K562 (cell line): Measurements from ENCODE around the gene NUDT21. TPM values are rescaled to one million over a fixed set of nuclear protein-coding genes. Genes with fewer than 3 reads are reported as not detected.
A peak's percentile ranks its signal among the peaks of the same experiment; 100 is the strongest.

Experiments
- BCL6 ChIP-seq: fragments of 250-450 bp; sonication (Bioruptor Pico); IDR thresholded peaks from 2 replicates; pipeline ENCODE4 v1.4.0; 2020
- E2F4 ChIP-seq: sonication (generic); formaldehyde crosslinking; IDR thresholded peaks from 2 replicates; pipeline ENCODE4 v1.8.0; 2022; ENCODE audit warnings: mild to moderate bottlenecking, low read depth, missing genetic modification reagents
- NFYB ChIP-seq: IDR thresholded peaks from 2 replicates; pipeline ENCODE4 v1.6.1; 2011; ENCODE audit warnings: mild to moderate bottlenecking, moderate library complexity; ENCODE audit not compliant: insufficient read length; ENCODE audit errors: extremely low read depth
- RBM25 ChIP-seq: fragments of 200-400 bp; formaldehyde crosslinking; IDR thresholded peaks from 2 replicates; pipeline ENCODE4 v1.6.1; 2018; ENCODE audit warnings: low read length, low read depth, moderate library complexity; ENCODE audit not compliant: severe bottlenecking
- TRIM24 ChIP-seq, 2 experiments: fragments of 450-650 bp; IDR thresholded peaks; 2 replicates each; pipeline ENCODE4 v1.6.1; 2016
- ZKSCAN1 ChIP-seq: fragments of 150-350 bp; IDR thresholded peaks from 2 replicates; pipeline ENCODE4 v1.6.1; 2016; ENCODE audit warnings: low read depth, low read length
- polyA plus RNA-seq, 8 experiments: library from polyadenylated mRNA; depleted of rRNA in 4 of 8; stranded (reverse) in 5 of 8; unstranded in 3 of 8; fragments of >200 nt; fragmentation: Nextera tagmentation in 2 of 8; fragmentation: Illumina TruSeq in 1 of 8; extraction: Ambion mirVana in 2 of 8; extraction: Trizol in 1 of 8; gene quantifications; 2 replicates each; pipeline versions ENCODE4 v1.2.1 to v1.2.3, GENCODE V29; 2011 to 2014; ENCODE audit warnings: inconsistent platforms in 1 of 8, missing spikeins in 1 of 8
- total RNA-seq, 7 experiments: library from RNA; depleted of rRNA in 6 of 7; stranded (reverse); fragments of >200 nt in 6 of 7; fragmentation: Illumina TruSeq in 2 of 7; extraction: Trizol in 2 of 7; gene quantifications; 2 replicates each; pipeline versions ENCODE4 v1.2.1 to v1.2.3, GENCODE V29; 2011 to 2021; ENCODE audit warnings: low replicate concordance in 1 of 7
- TF ChIP-seq, protein P1 (sequence below): fragments of 250-450 bp; sonication (Bioruptor Pico); IDR thresholded peaks from 2 replicates; pipeline ENCODE4 v1.4.0; 2020; ENCODE audit warnings: mild to moderate bottlenecking, moderate library complexity
- TF ChIP-seq, protein P2 (sequence below): fragments of 250-450 bp; sonication (Bioruptor Pico); IDR thresholded peaks from 2 replicates; pipeline ENCODE4 v1.6.1; 2021; ENCODE audit warnings: mild to moderate bottlenecking
- TF ChIP-seq, protein P3 (sequence below): sonication (generic); formaldehyde crosslinking; IDR thresholded peaks from 2 replicates; pipeline ENCODE4 v1.8.0; 2022; ENCODE audit warnings: missing genetic modification reagents, mild to moderate bottlenecking, borderline replicate concordance

Gene NUDT21
- total and polyA plus RNA-seq, 9 of the 15 experiments (the other 6 are each of a cell fraction or from before 2014, with no cell fraction given) = 62.4 to 218 (median 121) TPM

GRCh38 chr16:56424791-56425438, 26.2 kb downstream of the NUDT21 start (continued):
- TF ChIP-seq, protein P1, sequence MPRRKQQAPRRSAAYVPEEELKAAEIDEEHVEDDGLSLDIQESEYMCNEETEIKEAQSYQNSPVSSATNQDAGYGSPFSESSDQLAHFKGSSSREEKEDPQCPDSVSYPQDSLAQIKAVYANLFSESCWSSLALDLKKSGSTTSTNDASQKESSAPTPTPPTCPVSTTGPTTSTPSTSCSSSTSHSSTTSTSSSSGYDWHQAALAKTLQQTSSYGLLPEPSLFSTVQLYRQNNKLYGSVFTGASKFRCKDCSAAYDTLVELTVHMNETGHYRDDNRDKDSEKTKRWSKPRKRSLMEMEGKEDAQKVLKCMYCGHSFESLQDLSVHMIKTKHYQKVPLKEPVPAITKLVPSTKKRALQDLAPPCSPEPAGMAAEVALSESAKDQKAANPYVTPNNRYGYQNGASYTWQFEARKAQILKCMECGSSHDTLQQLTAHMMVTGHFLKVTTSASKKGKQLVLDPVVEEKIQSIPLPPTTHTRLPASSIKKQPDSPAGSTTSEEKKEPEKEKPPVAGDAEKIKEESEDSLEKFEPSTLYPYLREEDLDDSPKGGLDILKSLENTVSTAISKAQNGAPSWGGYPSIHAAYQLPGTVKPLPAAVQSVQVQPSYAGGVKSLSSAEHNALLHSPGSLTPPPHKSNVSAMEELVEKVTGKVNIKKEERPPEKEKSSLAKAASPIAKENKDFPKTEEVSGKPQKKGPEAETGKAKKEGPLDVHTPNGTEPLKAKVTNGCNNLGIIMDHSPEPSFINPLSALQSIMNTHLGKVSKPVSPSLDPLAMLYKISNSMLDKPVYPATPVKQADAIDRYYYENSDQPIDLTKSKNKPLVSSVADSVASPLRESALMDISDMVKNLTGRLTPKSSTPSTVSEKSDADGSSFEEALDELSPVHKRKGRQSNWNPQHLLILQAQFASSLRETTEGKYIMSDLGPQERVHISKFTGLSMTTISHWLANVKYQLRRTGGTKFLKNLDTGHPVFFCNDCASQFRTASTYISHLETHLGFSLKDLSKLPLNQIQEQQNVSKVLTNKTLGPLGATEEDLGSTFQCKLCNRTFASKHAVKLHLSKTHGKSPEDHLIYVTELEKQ (CRISPR knock-in tag) = no peak
- no peak for TF ChIP-seq TRIM24 (IDR thresholded peaks at IDR 0.05)
- no peak for TF ChIP-seq ZKSCAN1
- TF ChIP-seq, protein P2, sequence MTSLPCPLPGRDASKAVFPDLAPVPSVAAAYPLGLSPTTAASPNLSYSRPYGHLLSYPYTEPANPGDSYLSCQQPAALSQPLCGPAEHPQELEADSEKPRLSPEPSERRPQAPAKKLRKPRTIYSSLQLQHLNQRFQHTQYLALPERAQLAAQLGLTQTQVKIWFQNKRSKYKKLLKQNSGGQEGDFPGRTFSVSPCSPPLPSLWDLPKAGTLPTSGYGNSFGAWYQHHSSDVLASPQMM (CRISPR knock-in tag) = no peak
- TF ChIP-seq, protein P3, sequence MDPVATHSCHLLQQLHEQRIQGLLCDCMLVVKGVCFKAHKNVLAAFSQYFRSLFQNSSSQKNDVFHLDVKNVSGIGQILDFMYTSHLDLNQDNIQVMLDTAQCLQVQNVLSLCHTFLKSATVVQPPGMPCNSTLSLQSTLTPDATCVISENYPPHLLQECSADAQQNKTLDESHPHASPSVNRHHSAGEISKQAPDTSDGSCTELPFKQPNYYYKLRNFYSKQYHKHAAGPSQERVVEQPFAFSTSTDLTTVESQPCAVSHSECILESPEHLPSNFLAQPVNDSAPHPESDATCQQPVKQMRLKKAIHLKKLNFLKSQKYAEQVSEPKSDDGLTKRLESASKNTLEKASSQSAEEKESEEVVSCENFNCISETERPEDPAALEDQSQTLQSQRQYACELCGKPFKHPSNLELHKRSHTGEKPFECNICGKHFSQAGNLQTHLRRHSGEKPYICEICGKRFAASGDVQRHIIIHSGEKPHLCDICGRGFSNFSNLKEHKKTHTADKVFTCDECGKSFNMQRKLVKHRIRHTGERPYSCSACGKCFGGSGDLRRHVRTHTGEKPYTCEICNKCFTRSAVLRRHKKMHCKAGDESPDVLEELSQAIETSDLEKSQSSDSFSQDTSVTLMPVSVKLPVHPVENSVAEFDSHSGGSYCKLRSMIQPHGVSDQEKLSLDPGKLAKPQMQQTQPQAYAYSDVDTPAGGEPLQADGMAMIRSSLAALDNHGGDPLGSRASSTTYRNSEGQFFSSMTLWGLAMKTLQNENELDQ = no peak
- no peak for TF ChIP-seq NFYB
- TF ChIP-seq RBM25 = peak; percentile 68
- TF ChIP-seq BCL6 (CRISPR knock-in tag) = no peak
- no peak for TF ChIP-seq E2F4 (CRISPR knock-in tag)
